Liver (tissue), 9 donors: ENCODE measurements around the gene MCTP1. TPM values are rescaled to one million over a fixed set of nuclear protein-coding genes. Genes with fewer than 3 reads are reported as not detected.

Experiments used
- DNase-seq: peaks from one replicate; pipeline ENCODE4 v3.0.0-alpha.2; 2017; ENCODE audit warnings: low spot score
- H3K27ac ChIP-seq, 2 donors: one replicate each; pipeline ENCODE4 v1.7.0; 2013; ENCODE audit warnings: inconsistent platforms in 2 of 2, low read length in 2 of 2, control low read depth in 1 of 2, low read depth in 1 of 2, mild to moderate bottlenecking in 1 of 2
- H3K27me3 ChIP-seq, 4 donors: one replicate each; pipeline versions ENCODE4 v1.6.1 to v1.7.0; 2013; ENCODE audit warnings: low read length in 3 of 4, inconsistent platforms in 1 of 4, mild to moderate bottlenecking in 1 of 4, moderate library complexity in 1 of 4; ENCODE audit not compliant: control insufficient read depth in 4 of 4, insufficient read depth in 4 of 4
- H3K36me3 ChIP-seq, 4 donors: one replicate each; pipeline versions ENCODE4 v1.6.1 to v1.7.0; 2013; ENCODE audit warnings: low read length in 3 of 4, mild to moderate bottlenecking in 3 of 4, low read depth in 1 of 4, moderate library complexity in 1 of 4; ENCODE audit not compliant: control insufficient read depth in 4 of 4, insufficient read depth in 3 of 4
- H3K4me1 ChIP-seq, 4 donors: one replicate each; pipeline versions ENCODE4 v1.6.1 to v1.7.0; 2013; ENCODE audit warnings: low read length in 3 of 4, mild to moderate bottlenecking in 3 of 4, moderate library complexity in 1 of 4; ENCODE audit not compliant: control insufficient read depth in 4 of 4, insufficient read depth in 4 of 4
- H3K4me3 ChIP-seq, 3 donors: one replicate each; pipeline versions ENCODE4 v1.6.1 to v1.7.0; 2013; ENCODE audit warnings: low read length in 3 of 3, control low read depth in 1 of 3, low read depth in 1 of 3, mild to moderate bottlenecking in 1 of 3
- H3K9ac ChIP-seq, 2 donors: one replicate each; pipeline ENCODE4 v1.7.0; 2013; ENCODE audit warnings: low read length in 2 of 2, mild to moderate bottlenecking in 2 of 2, moderate library complexity in 2 of 2, control low read depth in 1 of 2, low read depth in 1 of 2
- H3K9me3 ChIP-seq, 4 donors: one replicate each; pipeline versions ENCODE4 v1.6.1 to v1.7.0; 2013; ENCODE audit warnings: low read length in 3 of 4; ENCODE audit not compliant: control insufficient read depth in 4 of 4
- CTCF ChIP-seq: fragments of 150-350 bp; IDR thresholded peaks from 2 replicates; pipeline ENCODE4 v1.5.1; 2017; ENCODE audit warnings: improper control_type of control experiment, low read depth, low read length; ENCODE audit not compliant: missing input control
- EGR1 ChIP-seq, 2 donors: IDR thresholded peaks; 2 replicates each; pipeline ENCODE4 v1.6.1; 2016 to 2018; ENCODE audit warnings: antibody characterized with exemption in 2 of 2, low read depth in 2 of 2
- FOXA1 ChIP-seq: IDR thresholded peaks from 2 replicates; pipeline ENCODE4 v1.6.1; 2016; ENCODE audit warnings: antibody characterized with exemption
- FOXA2 ChIP-seq: IDR thresholded peaks from 2 replicates; pipeline ENCODE4 v1.6.1; 2016; ENCODE audit warnings: antibody characterized with exemption
- GABPA ChIP-seq, 2 donors: IDR thresholded peaks in 1 of 2; conservative IDR thresholded peaks in 1 of 2; 2 replicates each; pipeline ENCODE4 v1.6.1; 2016; ENCODE audit warnings: antibody characterized with exemption in 2 of 2, mild to moderate bottlenecking in 1 of 2, moderate library complexity in 1 of 2
- HNF4A ChIP-seq, 2 donors: conservative IDR thresholded peaks; 2 replicates each; pipeline ENCODE4 v1.6.1; 2016; ENCODE audit warnings: antibody characterized with exemption in 2 of 2, mild to moderate bottlenecking in 2 of 2
- HNF4G ChIP-seq: IDR thresholded peaks from 2 replicates; pipeline ENCODE4 v1.6.1; 2016; ENCODE audit warnings: antibody characterized with exemption
- JUND ChIP-seq, 2 donors: IDR thresholded peaks; 2 replicates each; pipeline ENCODE4 v1.6.1; 2016; ENCODE audit warnings: antibody characterized with exemption in 2 of 2
- MAX ChIP-seq: IDR thresholded peaks from 2 replicates; pipeline ENCODE4 v1.6.1; 2016; ENCODE audit warnings: antibody characterized with exemption
- NR2F2 ChIP-seq: IDR thresholded peaks from 2 replicates; pipeline ENCODE4 v1.6.1; 2016; ENCODE audit warnings: antibody characterized with exemption
- RAD21 ChIP-seq, 2 donors: IDR thresholded peaks; 2 replicates each; pipeline ENCODE4 v1.6.1; 2016; ENCODE audit warnings: antibody characterized with exemption in 2 of 2, mild to moderate bottlenecking in 2 of 2
- RXRA ChIP-seq, 2 donors: IDR thresholded peaks; 2 replicates each; pipeline ENCODE4 v1.6.1; 2017 to 2018; ENCODE audit warnings: antibody characterized with exemption in 2 of 2, mild to moderate bottlenecking in 1 of 2
- SP1 ChIP-seq: IDR thresholded peaks from 2 replicates; pipeline ENCODE4 v1.6.1; 2018; ENCODE audit warnings: antibody characterized with exemption, mild to moderate bottlenecking
- TAF1 ChIP-seq: conservative IDR thresholded peaks from 2 replicates; pipeline ENCODE4 v1.6.1; 2016; ENCODE audit warnings: antibody characterized with exemption, mild to moderate bottlenecking
- YY1 ChIP-seq: IDR thresholded peaks from 2 replicates; pipeline ENCODE4 v1.6.1; 2016; ENCODE audit warnings: antibody characterized with exemption, mild to moderate bottlenecking
- ZBTB33 ChIP-seq: IDR thresholded peaks from 2 replicates; pipeline ENCODE4 v1.6.1; 2016; ENCODE audit warnings: antibody characterized with exemption
- WGBS: extraction: QIAGEN DNeasy Blood & Tissue Kit; methylation state at CpG from one replicate; pipeline ENCODE4 v1.1.7; 2013; 5-methylcytosine and 5-hydroxymethylcytosine counted together
- polyA plus RNA-seq, 2 donors: library from polyadenylated mRNA; stranded (reverse) in 1 of 2; unstranded in 1 of 2; fragments of 200-250 nt in 1 of 2; fragments of >200 nt in 1 of 2; fragmentation: Nextera tagmentation in 1 of 2; extraction: Ambion mirVana in 1 of 2; gene quantifications; one replicate each; pipeline versions ENCODE4 v1.2.1 to v1.2.3, GENCODE V29; 2013 to 2015
- total RNA-seq, 2 donors: library from RNA; depleted of rRNA; stranded (reverse); fragments of >200 nt; gene quantifications; one replicate each; pipeline ENCODE4 v1.2.3, GENCODE V29; 2014
- donor health status: healthy.
- donor health status: healthy.
- donor health status: healthy.
- donor health status: healthy.
- donor health status: healthy.

The MCTP1 gene
- total and polyA plus RNA-seq, 4 donors, result 0.67 to 7.6 (median 4.3) TPM

- Histone ChIP-seq H3K9me3 (no peaks in the 10 kb centered on the region), H3K4me1 (no peaks in the 10 kb centered on the region), H3K27me3 (no peaks in the 10 kb centered on the region), H3K9ac (peak overlapping the region in 1 of 2 donors; percentile 31), H3K27ac (no peak overlapping the region), H3K36me3 (no peaks in the 10 kb centered on the region), H3K4me3 (no peak overlapping the region)
- WGBS, result 33% methylated on average over 3 of the region's 3 CpGs
- DNase-seq, result no peak
- TF ChIP-seq SP1, result no peak
Measured at GRCh38 chr5:95081982-95082381, 202.9 kb downstream of the MCTP1 start.

- Histone ChIP-seq H3K36me3 (no peaks in the 10 kb centered on the region), H3K4me1 (no peaks in the 10 kb centered on the region), H3K9ac (no peak overlapping the region), H3K27ac (no peak overlapping the region), H3K9me3 (no peaks in the 10 kb centered on the region), H3K4me3 (peak overlapping the region in 1 of 3 donors; percentile 23), H3K27me3 (no peaks in the 10 kb centered on the region)
- DNase-seq, result no peak
- TF ChIP-seq TAF1, result peak; percentile 73
- TF ChIP-seq FOXA2, result no peak
- no peak for TF ChIP-seq YY1
- TF ChIP-seq JUND (IDR thresholded peaks at IDR 0.05), result peak in 1 of 2 donors; percentile 26
- TF ChIP-seq RAD21 (IDR thresholded peaks at IDR 0.05), result no peak
- WGBS, result 10% methylated on average over 5 of the region's 5 CpGs
Measured at GRCh38 chr5:95081500-95081960, 203.4 kb downstream of the MCTP1 start.

GRCh38 chr5:95080441-95080840 is 204.5 kb downstream of the MCTP1 start:
- H3K9ac ChIP-seq, result no peak overlapping the region

GRCh38 chr5:95080030-95080429 is 204.9 kb downstream of the MCTP1 start:
- Histone ChIP-seq H3K9me3 (no peaks in the 10 kb centered on the region), H3K4me3 (peak overlapping the region in 1 of 3 donors; percentile 11), H3K27me3 (no peaks in the 10 kb centered on the region), H3K9ac (no peak overlapping the region), H3K36me3 (no peaks in the 10 kb centered on the region), H3K4me1 (no peaks in the 10 kb centered on the region), H3K27ac (no peak overlapping the region)
- TF ChIP-seq FOXA2 (no peak), ZBTB33 (no peak), HNF4G (no peak), FOXA1 (no peak), JUND (IDR thresholded peaks at IDR 0.05) (no peak), HNF4A (conservative IDR thresholded peaks at IDR 0.05) (no peak), EGR1 (IDR thresholded peaks at IDR 0.05; ENCODE audit: low read depth in 2 of 2) (no peak), YY1 (no peak), RAD21 (IDR thresholded peaks at IDR 0.05) (no peak), TAF1 (no peak), RXRA (IDR thresholded peaks at IDR 0.05) (no peak), MAX (no peak), GABPA (IDR thresholded peaks at IDR 0.05 in 1 of 2, conservative IDR thresholded peaks at IDR 0.05 in 1 of 2) (no peak), NR2F2 (no peak), CTCF (no peak)
- no peak for DNase-seq

More at GRCh38 chr5:95080441-95080840, 204.5 kb downstream of the MCTP1 start:
- H3K27ac ChIP-seq, result no peak overlapping the region
- WGBS, result 69% methylated on average over 4 of the region's 4 CpGs
- no peaks in the 10 kb centered on the region for H3K27me3 ChIP-seq
- no peak for DNase-seq
- no peaks in the 10 kb centered on the region for H3K4me1 ChIP-seq
- peak overlapping the region in 1 of 3 donors; percentile 11 for H3K4me3 ChIP-seq
- TF ChIP-seq NR2F2 (no peak), FOXA1 (no peak), FOXA2 (no peak), GABPA (IDR thresholded peaks at IDR 0.05 in 1 of 2, conservative IDR thresholded peaks at IDR 0.05 in 1 of 2) (no peak), RXRA (IDR thresholded peaks at IDR 0.05) (no peak), RAD21 (IDR thresholded peaks at IDR 0.05) (no peak), TAF1 (no peak)
- H3K36me3 ChIP-seq, result no peaks in the 10 kb centered on the region
- no peaks in the 10 kb centered on the region for H3K9me3 ChIP-seq
